ENCODE data around the gene DSCAML1. TPM values are rescaled to one million over a fixed set of nuclear protein-coding genes. Genes with fewer than 3 reads are reported as not detected.

The DSCAML1 gene
- total RNA-seq, 2 experiments from 2014 or later, result 0.29 to 0.67 TPM

DNA sequence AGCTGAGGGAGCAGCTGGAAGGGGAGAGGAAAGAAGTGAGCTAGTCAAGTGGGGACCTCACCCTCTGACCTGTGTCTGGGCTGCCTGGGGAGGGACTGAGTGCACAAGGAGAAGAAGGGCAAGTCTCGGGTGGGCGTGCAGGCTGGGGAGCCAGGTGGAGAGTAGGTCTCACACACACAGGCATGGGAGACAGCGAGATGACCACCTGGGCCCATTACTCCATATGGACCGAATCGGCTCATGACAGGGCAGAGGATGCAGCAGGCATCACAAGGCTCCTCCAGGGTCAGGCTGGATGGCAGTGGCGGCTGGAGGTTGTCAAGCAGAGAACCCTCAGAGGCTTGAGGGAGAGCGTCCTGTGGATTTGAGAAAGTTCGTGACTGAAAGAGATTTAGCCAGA is 405.8 kb downstream of the DSCAML1 start:
- Mint-ChIP-seq H3K27ac (no peak overlapping the region), H3K9me3 (no peaks in the 10 kb centered on the region), H3K27me3 (no peaks in the 10 kb centered on the region), H3K4me1 (ENCODE audit: low read depth) (no peaks in the 10 kb centered on the region), H3K4me3 (no peak overlapping the region), H3K36me3 (peaks cover 52% of the 10 kb centered on the region)
- DNase-seq, result no peak
- ChIA-PET POLR2A (no interaction called here), CTCF (interaction anchor here (0.6 to 1.2 kb wide), 2 partner anchors 35 to 224 kb away, joined by 4 read pairs; no protein-coding TSS in a partner anchor)
- intact Hi-C loops (cut with micrococcal nuclease), result no loop called here

DNA sequence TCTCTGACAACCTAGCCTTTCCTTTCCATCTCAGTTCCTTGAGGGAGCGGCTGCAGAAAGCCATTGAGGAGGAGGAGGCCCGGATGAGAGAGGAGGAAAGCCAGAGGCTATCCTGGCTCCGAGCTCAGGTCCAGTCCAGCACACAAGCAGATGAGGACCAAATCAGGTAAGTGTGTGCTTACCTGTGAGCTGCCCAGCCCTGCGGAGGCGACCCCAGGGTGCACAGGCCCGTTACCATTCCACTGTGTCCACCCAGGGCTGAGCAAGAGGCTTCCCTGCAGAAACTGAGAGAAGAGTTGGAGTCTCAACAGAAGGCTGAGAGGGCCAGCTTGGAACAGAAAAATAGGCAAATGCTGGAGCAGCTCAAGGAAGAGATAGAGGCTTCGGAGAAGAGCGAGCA is 406.3 kb downstream of the DSCAML1 start:
- CTCF ChIA-PET, result interaction anchor here (0.6 kb wide), 1 partner anchor 225 kb away, joined by 4 read pairs; no protein-coding TSS in a partner anchor

DNA sequence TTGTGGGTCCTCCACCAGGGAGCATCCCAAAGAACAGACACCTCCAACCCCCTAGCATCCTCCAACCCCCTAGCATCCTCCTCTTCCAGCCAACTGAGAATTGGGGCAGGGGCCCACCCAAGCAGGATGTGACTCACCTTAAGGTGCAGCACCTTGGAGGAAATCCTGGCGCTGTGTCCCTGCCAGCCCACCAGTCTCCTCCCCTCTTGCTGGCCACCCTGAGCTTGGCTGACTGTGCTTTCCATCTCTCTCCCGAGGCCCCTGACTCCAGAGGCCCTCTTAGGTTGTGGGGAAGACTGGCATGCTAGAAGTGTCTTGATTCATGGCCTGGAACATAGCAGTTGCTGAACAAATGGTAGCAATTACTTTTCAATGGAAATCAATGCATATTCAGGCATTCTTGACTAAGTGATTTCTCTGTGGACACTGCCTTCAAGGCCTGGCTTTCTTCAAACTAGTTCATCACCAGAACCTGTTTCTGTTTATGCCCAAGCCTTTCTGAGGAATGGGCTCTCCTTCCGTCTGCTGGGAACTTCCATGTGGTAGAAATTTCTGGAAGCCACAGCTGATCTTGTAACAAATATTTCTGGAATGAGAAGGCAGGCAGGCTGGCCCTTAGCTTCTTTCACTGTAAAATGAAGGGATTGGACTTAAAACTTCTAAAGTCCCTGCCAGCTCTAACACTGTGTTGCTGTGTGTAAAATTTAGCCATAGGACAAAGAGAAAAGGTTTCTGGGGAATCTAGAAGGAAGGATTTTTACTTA is 408.8 kb downstream of the DSCAML1 start:
- DNase-seq, result no peak
- Mint-ChIP-seq H3K4me3 (no peak overlapping the region), H3K9me3 (no peaks in the 10 kb centered on the region), H3K27me3 (no peaks in the 10 kb centered on the region), H3K27ac (no peak overlapping the region), H3K4me1 (ENCODE audit: low read depth) (no peaks in the 10 kb centered on the region), H3K36me3 (peaks cover 28% of the 10 kb centered on the region)
- POLR2A ChIA-PET, result no interaction called here
- intact Hi-C loops (cut with micrococcal nuclease), result no loop called here
- CTCF ChIA-PET, result interaction anchor here (2.4 kb wide), 1 partner anchor 37 kb away, joined by 7 read pairs; no protein-coding TSS in a partner anchor

More for the DNA sequence above, 406.3 kb downstream of the DSCAML1 start:
- POLR2A ChIA-PET, result no interaction called here
- Mint-ChIP-seq H3K27me3 (no peaks in the 10 kb centered on the region), H3K27ac (no peak overlapping the region), H3K4me3 (no peak overlapping the region), H3K4me1 (ENCODE audit: low read depth) (no peaks in the 10 kb centered on the region), H3K9me3 (no peaks in the 10 kb centered on the region), H3K36me3 (peaks cover 49% of the 10 kb centered on the region)
- intact Hi-C loops (cut with micrococcal nuclease), result no loop called here
- DNase-seq, result no peak

DNA sequence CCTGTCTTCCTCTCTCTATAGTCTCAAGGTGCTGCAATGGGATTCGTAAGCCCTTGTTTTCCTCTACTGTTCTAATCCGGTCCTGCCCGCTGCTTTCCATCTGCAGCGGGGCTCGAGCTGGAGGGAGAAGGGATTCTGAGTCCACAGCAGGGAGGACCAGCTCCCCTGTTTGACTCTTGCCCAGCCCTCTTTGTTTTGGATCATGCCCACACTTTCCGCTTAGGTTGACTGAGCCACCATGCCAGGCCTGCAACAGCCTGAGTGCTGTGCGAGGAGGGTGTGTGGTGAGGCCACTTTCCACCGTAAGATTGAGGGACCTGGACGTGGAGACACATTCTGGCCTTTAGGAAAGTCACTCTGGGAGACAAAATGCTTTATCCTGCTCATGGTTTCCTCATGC is 411.1 kb downstream of the DSCAML1 start:
- Mint-ChIP-seq H3K9me3 (no peaks in the 10 kb centered on the region), H3K4me3 (no peak overlapping the region), H3K27ac (no peak overlapping the region), H3K27me3 (no peaks in the 10 kb centered on the region), H3K4me1 (ENCODE audit: low read depth) (no peaks in the 10 kb centered on the region), H3K36me3 (peaks cover 19% of the 10 kb centered on the region)
- ChIA-PET CTCF (no interaction called here), POLR2A (no interaction called here)
- intact Hi-C loops (cut with micrococcal nuclease), result no loop called here
- DNase-seq, result no peak

DNA sequence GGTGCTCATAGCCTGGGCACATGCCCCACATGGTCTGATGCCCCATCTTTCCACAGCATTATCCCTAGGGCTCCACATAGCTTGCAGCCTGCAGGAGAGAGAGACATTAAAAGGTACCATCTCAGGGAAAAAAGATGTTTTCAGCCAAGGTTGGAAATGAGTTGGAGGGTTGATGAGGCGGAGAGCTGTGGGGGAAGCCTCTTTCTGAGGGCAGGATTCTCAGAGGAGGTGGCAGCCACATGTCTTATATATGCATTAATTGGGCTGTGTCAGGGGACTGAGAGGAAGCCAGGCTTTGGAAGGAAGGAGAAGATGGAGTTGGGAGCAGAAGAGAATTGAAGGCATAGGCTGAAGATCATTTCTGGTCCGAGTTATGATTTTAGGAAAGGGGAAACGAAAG is 411.5 kb downstream of the DSCAML1 start:
- CTCF ChIA-PET, result no interaction called here
- no peak overlapping the region for H3K27ac Mint-ChIP-seq
- no peaks in the 10 kb centered on the region for H3K27me3 Mint-ChIP-seq
- peaks cover 17% of the 10 kb centered on the region for H3K36me3 Mint-ChIP-seq
- H3K9me3 Mint-ChIP-seq, result no peaks in the 10 kb centered on the region
- H3K4me1 Mint-ChIP-seq (ENCODE audit: low read depth), result no peaks in the 10 kb centered on the region
- intact Hi-C loops (cut with micrococcal nuclease), result no loop called here
- no peak overlapping the region for H3K4me3 Mint-ChIP-seq
- POLR2A ChIA-PET, result no interaction called here
- DNase-seq, result no peak

DNA sequence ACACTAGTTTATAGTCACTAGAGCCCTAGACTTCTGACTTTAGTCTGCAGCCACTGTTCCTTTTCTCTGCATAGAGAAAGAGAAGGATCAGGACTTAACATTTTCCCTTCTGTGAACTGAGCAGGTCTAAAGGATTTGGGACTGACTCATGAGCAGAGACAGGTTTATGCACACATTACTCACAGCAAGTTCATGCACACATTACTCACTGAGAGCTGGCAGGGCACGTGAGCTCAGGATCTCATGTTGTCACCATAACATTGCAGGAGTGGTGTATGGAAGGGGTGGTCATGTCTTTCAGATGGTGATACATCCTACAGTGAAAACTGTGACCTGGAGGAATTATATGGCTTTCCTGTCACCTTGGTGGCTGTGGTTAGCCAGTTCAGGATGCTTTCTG is 413.0 kb downstream of the DSCAML1 start:
- Mint-ChIP-seq H3K27me3 (no peaks in the 10 kb centered on the region), H3K4me3 (no peak overlapping the region), H3K9me3 (no peaks in the 10 kb centered on the region), H3K4me1 (ENCODE audit: low read depth) (no peaks in the 10 kb centered on the region), H3K27ac (no peak overlapping the region), H3K36me3 (peaks cover 18% of the 10 kb centered on the region)
- DNase-seq, result no peak
- ChIA-PET POLR2A (no interaction called here), CTCF (no interaction called here)
- intact Hi-C loops (cut with micrococcal nuclease), result no loop called here

DNA sequence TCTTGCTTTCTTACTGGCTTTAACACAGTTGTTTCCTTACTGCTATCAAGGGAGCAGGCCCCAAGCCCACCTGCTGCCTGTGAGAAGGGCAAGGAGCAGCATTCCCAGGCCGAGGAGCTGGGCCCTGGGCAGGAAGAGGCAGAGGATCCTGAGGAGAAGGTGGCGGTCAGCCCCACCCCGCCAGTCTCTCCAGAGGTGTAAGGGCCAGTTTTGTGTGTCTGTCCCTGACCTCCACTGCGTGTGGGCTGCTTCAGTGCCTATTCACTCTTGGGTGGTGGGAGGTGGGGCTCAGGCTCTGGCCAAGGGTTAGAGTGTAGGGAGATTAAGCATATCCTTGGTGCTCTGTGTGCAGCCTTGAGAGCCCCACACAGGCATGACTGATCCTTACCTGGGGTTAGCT is 414.3 kb downstream of the DSCAML1 start:
- POLR2A ChIA-PET, result no interaction called here

DNA sequence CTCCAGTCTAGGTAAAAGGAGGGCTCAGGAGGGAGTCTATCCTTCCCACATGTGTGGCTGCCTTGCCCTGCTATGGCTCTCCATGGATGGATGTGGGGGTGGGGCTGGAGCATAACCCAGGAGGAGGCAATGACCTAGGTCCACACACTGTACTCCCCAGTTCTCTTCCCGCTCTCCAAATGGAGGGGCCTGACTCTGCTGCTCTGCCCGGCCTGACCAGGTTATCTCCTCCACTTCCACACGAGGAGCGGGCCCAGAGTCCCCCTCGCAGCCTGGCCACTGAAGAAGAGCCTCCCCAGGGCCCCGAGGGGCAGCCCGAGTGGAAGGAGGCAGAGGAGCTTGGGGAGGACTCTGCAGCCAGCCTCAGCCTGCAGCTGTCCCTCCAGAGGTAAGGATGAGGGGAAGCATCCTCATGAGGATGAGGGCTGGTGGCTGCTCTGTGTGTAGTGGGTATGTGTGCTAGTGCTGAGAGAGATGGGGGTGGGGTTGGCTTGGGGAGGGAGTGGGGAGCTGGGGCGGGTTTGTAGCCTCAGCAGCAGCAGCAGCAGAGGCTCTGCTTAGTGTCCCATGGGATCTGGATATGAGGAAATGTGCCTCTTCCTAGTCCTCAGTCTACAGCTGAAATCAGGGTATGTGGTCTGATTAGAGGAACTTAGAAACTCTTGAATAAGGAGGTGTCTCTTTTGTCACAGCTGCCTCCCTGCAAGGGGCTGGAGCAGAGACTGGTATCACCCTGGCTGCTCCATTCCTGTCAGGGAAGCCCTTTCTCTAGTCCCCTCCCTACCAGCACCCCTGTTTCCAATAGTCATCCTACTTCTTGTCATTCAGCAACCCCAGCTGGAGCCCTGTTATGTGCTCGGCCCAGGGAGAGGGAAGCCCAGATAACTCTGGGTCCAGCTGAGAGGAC is 415.3 kb downstream of the DSCAML1 start:
- intact Hi-C loops (cut with micrococcal nuclease), result no loop called here
- Mint-ChIP-seq H3K36me3 (peaks cover 16% of the 10 kb centered on the region), H3K9me3 (no peaks in the 10 kb centered on the region), H3K27ac (no peak overlapping the region), H3K4me3 (no peak overlapping the region), H3K27me3 (no peaks in the 10 kb centered on the region), H3K4me1 (ENCODE audit: low read depth) (no peaks in the 10 kb centered on the region)
- DNase-seq, result no peak
- ChIA-PET POLR2A (no interaction called here), CTCF (no interaction called here)

More for the DNA sequence above, 414.3 kb downstream of the DSCAML1 start:
- intact Hi-C loops (cut with micrococcal nuclease), result no loop called here
- Mint-ChIP-seq H3K27me3 (no peaks in the 10 kb centered on the region), H3K4me1 (ENCODE audit: low read depth) (no peaks in the 10 kb centered on the region), H3K9me3 (no peaks in the 10 kb centered on the region), H3K4me3 (no peak overlapping the region), H3K36me3 (peaks cover 16% of the 10 kb centered on the region), H3K27ac (no peak overlapping the region)
- CTCF ChIA-PET, result no interaction called here
- DNase-seq, result no peak

DNA sequence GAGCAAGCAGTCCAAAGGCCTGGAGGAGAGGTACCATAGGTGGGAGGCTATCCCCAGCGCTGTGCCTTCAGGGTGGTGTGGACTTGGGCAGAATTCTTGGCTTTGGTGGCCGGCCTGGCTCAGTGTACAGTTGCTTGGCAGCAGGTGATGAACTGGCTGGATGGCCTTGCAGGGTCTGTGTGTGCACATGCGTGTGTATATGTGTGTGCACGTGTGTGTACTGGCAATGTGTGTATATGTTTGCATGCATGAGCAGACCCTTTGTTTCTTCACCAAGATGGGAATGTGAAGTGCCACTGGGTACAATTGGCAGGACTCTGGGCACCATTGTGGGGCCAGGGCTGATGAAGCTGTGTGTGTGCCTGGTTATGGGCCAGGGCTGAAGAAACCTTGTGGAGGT is 416.3 kb downstream of the DSCAML1 start:
- H3K4me1 Mint-ChIP-seq (ENCODE audit: low read depth), result no peaks in the 10 kb centered on the region
- no peak overlapping the region for H3K4me3 Mint-ChIP-seq
- intact Hi-C loops (cut with micrococcal nuclease), result no loop called here
- CTCF ChIA-PET, result interaction anchor here (1.4 kb wide), 1 partner anchor 46 kb away, joined by 4 read pairs; no protein-coding TSS in a partner anchor
- H3K27me3 Mint-ChIP-seq, result no peaks in the 10 kb centered on the region
- H3K36me3 Mint-ChIP-seq, result peaks cover 14% of the 10 kb centered on the region
- POLR2A ChIA-PET, result no interaction called here
- no peaks in the 10 kb centered on the region for H3K9me3 Mint-ChIP-seq
- no peak overlapping the region for H3K27ac Mint-ChIP-seq
- DNase-seq, result no peak

DNA sequence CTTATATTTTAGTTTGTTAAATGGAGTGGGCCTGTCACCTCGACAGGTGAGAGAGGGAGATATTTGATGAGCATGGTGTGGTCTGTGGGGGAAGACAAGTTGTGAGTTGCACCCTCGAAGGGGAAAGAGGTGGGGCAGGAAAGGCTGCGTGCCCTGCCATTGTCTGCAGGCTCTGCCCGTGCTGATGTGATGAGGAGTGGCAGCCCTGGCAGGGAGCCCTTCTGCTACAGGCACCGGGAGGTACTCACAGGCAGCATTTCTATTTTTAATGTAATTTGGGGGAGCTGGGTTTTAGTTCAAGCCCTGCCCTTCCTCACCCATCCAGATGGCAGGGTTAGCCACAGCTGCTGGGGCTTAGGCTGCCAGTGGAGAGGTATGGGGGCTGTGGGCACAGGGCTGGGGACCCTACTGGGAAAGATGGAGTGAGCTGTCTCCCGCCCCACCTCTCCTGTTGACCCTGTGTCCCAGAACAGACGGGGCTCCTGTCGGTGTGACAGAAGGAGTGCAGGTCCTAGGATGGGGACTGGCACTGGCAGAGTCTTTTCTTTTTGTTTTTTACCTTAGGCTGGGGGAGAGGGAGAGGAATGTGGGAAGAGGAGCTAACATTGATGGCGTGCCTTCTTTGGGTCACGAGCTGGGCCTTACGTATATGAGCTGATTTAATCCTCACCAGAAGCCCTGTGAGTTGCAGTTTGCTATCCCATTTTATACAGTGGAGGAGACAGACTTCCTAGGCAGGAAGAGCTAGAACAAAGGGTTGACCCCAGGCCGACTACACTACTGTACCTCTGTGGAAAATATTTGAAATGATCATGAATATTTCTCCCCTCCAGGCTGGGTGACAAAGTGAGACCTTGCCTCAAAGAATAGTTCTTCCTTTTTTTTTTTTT is 417.8 kb downstream of the DSCAML1 start:
- Mint-ChIP-seq H3K4me3 (no peak overlapping the region), H3K36me3 (peaks cover 16% of the 10 kb centered on the region), H3K27me3 (no peaks in the 10 kb centered on the region), H3K4me1 (ENCODE audit: low read depth) (no peaks in the 10 kb centered on the region), H3K27ac (no peak overlapping the region), H3K9me3 (no peaks in the 10 kb centered on the region)
- intact Hi-C loops (cut with micrococcal nuclease), result no loop called here
- CTCF ChIA-PET, result no interaction called here
- no peak for DNase-seq
- POLR2A ChIA-PET, result interaction anchor here (0.6 kb wide), 1 partner anchor 601 kb away, joined by 3 read pairs; no protein-coding TSS in a partner anchor
